HG02571 (cell line): ENCODE results near the gene CLEC2L.
"Not testable (repeated sequence)": the region's sequence is repeated elsewhere in the genome, so short reads cannot be mapped to it uniquely, and the experiment has no call there.

Experiments used
- ATAC-seq: cut with Tn5 transposase; IDR thresholded peaks from one replicate; pipeline ENCODE4 v1.9.1; 2021; ENCODE audit warnings: mild to moderate bottlenecking, moderate library complexity; ENCODE audit not compliant: unreplicated experiment

Gene CLEC2L

DNA sequence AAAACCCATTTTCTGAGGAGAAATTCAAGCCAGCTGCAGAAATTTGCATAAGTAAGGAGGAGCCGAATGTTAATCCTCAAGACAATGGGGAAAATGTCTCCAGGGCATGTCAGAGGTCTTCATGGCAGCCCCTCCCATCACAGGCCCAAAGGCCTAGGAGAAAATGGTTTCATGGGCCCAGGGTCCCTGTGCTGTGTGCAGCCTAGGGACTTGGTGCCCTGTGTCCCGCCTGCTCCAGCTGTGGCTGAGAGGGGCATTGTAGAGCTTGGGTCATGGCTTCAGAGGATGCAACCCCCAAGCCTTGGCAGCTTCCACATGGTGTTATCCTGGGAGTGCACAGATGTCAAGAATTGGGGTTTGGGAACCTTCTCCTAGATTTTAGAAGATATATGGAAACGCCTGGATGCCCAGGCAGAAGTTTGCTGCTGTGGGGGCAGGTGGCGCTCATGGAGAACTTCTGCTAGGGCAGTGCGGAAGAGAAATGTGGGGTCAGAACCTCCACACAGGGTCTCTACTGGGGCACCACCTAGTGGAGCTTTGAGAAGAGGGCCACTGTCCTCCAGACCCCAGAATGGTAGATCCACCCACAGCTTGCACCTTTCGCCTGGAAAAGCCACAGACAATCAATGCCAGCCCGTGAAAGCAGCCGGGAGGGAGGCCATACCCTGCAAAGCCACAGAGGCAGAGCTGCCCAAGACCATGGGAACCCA is 30.7 kb downstream of the CLEC2L start:
- ATAC-seq: not testable (repeated sequence)

DNA sequence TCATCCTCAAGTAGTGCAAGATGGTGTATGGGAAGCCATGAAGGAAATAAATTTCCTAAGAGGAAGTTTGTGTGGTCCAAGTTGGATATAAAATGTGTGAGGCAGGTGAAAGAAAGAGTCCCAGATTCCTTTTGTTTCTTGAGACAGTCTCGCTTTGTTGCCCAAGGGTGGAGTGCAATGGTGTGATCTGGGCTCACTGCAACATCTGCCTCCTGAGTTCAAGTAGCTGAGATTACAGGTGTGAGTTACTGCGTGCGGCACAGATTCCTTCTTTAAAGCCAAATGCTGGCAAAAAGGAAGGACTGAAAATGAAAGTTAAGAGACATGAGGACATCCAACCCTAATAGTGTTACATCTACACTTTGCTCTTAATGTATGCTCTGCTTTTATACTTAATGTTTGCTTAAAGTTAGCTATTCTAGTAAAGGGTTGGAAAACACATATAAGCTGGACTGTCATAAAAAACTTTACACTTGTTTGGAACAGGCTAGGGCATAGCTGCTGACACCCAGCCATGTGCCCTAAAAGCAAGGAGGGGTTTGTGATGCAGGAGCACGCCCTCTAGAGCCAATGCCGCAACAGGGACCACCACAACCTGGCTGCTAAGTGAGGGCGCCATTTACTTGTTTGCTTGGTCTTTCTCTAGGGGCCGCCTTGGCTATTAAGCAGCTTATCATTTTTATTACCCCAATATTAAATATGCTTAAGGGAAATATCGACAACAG is 34.5 kb downstream of the CLEC2L start:
- ATAC-seq: no peak

DNA sequence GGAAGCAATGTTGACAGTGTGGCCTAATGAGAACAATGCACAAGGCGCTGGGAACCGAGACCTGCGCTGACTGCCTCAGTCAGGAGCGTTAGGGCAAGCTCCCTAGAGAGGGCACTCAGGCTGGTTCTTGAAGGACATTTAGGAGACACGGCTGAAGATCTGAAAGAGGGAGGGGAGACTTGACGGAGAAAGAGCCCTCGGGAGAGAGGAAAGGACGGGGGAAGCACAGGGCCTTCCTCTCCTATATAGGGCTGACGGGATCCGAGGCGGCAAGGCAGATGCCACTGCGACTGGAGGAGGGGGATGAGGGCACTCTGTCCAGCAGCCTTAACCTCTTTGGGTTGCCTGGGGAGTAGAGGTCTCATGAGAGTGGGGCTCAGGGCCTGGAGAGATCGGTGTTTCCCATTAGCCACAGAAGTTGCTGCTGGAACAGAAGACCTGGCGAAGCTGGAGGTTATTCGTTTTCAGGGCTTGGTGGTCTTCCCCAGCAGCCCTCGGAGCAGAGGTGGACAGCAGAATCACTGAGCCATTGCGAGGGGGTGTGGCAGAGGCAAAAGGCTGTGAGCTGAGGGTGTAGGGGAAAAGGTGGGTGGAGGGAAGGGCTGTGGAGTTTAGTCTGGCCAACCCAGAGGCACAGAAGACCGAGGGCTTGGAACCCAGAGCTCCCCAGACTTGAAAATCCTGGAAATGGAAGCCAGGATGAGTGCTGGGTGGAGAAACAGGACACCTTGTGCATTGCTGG is 36.0 kb downstream of the CLEC2L start:
- ATAC-seq: no peak

DNA sequence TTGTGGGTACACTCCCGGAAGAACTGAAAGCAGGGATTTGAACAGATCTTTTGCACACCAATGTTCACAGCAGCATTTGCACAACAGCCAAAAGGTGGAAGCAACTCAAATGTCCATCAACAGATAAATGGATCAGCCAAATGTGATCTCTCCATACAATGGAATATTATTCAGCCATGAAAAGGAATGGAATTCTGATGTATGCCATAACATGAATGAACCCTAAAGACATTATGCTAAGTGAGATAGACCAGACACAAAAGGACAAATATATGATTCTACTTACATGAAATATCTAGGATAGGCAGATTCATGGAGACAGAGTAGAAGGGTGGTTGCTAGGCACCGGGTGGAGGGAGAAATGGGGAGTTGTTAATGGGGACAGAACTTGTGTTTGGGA is 36.7 kb downstream of the CLEC2L start:
- ATAC-seq: no peak

DNA sequence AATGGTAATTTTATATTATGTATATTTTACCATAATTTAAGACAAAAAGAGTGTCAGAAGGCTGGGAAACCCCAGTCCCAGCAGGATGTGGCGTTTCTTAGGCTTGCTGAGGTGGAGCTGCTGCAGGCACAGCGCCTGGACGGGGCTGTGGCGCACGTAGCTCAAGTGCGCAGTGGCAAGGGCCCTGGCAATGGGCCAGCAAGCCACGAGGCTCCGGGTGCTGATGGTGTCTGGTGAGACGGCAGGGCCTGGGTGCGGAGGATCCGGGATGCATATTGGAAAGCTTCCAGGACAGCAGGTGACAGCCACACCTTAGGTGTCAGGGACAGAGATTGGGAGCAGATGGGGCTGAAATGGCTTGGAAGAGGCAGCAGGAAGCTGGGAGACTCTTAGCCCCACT is 37.2 kb downstream of the CLEC2L start:
- ATAC-seq: no peak

DNA sequence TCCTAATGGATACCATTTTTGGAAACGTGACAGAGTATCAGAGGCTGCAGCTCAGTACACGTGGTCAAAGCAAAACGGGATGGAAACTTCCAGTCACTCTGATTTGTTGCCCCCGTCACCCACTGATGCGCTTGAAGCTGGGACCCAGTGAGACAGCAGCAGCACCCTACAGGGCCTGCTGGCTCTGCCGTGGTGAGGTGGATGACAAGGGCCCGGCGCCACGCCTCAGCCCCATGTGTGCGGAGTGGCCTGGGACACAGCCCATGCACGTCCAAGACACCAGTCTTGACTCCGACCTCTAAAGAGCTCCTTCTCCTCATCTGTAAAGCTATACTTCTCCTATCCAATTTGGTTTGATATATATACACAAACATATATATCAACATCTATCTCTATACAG is 39.0 kb downstream of the CLEC2L start:
- no peak for ATAC-seq

DNA sequence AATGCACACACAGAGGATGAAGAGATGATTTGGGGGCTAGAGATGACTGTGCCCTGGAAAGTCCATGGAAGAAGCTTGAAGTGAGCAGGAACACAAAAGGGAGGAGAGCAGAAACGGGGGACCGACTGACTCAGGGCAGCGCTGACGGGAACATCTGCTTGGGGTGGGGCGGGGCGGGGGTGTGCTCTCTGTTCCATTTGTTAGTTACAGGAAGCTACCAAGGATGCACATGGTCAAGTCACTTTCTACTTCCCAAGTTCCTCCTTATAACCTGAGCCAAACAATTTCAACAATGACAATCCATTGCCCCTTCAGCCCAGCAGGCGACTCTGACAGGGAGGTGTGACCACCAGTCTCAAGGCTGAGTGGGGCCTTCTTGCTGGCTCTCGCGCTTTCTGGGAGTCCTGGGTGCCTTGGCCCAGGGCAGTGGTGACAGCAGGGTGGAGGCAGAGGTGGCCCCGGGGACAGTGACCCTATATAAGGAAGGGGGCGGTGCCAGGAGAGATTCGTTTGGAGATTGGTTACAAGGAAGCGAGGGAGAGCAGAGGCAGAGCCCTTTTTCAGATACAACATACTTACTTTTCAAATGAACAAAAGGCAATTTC is 39.6 kb downstream of the CLEC2L start:
- no peak for ATAC-seq

DNA sequence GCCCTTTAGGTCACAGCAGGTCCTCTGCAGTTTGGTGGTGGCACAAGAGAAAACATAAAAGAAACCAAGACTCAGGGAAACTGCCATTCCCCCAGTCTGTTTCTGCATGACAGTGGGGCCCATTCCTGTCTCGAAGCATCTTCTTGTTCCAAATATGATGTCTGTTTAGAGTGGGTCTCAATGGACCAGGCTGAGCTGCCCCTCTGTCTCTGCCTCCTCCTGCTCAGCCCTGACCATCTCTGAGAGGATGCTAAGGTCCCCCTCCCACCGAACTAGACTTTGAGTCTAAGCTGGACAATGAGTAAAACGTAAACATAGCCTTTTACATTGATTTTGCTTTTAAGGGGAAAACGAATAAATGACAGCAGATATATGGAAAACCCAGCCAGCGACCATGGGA is 40.4 kb downstream of the CLEC2L start:
- no peak for ATAC-seq

DNA sequence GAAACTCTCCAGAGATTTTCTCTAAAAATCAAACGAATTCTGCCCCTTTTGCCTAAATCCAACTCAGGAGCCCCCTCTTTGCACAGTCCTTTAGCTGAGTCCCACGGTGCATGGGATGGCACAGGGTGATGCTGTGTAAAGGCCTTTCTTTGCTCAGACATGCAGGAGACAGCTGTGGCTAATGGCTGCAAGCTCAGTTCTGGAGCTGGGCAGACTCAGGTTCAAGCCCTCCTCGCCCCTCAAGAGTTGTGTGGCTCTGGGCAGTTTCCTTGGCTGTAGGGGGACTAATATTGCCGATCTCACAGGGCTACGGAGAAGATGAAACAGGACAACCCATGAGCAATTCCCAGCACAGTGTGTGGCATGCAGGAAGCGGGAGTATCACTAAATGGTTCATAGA is 42.6 kb downstream of the CLEC2L start:
- ATAC-seq: no peak

DNA sequence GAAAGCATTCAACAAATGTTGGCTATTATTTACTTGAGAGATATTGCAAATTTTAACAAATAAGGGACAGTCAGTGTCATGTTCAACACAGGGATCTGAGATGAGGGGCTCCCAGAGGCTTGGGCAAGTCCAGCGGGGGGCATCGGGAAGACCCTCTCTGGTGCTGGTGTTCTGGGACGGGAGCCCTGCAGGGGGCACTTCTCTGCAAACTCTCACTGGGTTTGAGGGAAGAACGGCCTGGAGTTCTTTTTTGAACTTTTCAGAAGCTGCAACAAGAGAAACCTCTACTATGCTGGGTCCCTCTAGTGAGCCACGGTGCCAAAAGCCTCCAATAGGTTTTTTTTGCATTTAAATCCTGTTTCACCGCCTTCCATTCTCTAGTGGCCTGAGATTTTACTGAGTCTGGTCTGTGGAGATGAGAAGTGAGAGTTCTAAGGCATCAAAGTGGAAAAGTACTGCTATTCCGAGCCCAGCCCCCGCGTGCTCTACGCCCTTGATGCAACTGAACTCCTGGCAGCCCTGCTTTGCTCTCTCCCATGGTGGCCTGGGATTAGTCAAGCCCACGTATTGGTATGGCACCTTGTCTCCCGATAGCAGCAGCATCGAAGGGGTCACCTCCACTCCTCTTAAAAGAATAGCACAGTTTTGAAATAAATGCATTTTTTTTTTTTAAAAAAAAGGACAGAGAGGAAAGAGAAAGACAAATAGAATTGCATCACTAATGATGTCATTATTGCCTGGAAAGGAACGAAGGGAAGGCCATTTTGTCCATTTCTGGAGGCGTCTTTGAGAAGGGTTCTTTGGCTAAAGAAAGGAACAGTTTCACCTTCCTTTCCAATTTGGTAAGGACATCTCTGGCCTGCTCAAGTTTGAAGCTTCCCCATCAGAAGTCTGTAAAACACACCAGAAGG is 43.5 kb downstream of the CLEC2L start:
- no peak for ATAC-seq

DNA sequence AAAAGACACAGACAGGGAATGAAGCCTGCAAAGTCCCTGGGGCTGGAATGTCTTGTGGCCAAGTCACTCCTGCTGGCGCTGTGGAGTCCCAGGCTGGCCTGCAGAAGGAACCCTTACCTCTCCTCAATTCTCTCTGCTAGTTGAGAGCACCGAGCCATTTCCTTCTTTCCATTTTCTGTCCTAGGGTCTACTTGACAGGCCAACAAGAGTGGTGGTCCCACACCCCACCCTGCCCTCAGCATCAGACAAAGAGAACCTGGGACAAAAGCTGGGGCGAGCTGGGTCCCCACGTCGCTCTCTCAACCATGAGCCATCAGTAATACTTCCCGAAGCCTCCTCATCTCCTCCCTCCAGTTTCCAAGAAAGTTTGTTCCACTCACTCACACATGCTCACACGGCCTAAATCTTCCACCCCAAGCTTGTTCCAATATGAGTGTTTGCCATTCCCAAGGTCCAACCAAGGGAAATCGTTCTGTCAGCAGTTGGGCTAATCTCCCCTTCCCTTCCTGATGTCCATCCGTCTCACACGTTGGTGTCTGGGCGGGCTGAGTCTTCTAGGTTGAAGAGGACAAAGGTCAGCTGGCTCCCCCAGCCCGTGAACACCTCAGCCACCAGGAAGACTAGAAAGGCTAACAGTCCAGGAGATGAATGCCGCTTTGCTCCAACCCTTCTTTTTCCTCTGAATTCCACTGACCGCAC is 44.3 kb downstream of the CLEC2L start:
- no peak for ATAC-seq

DNA sequence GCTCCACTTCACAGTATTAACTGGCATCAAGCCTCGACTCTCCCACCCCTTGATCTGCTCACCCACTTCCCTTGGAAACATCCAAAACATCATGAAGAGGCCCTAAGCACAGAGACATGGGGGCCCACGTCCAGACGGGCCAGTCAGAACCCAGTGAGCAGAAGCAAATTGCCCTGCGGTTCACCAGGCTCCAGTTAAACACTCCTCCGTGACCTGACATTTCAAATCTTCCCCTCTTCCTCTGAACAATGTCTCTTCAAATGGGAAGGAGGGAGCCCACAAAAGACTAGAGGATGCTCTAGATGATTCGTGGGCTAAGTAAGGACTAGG is 44.8 kb downstream of the CLEC2L start:
- ATAC-seq: no peak

DNA sequence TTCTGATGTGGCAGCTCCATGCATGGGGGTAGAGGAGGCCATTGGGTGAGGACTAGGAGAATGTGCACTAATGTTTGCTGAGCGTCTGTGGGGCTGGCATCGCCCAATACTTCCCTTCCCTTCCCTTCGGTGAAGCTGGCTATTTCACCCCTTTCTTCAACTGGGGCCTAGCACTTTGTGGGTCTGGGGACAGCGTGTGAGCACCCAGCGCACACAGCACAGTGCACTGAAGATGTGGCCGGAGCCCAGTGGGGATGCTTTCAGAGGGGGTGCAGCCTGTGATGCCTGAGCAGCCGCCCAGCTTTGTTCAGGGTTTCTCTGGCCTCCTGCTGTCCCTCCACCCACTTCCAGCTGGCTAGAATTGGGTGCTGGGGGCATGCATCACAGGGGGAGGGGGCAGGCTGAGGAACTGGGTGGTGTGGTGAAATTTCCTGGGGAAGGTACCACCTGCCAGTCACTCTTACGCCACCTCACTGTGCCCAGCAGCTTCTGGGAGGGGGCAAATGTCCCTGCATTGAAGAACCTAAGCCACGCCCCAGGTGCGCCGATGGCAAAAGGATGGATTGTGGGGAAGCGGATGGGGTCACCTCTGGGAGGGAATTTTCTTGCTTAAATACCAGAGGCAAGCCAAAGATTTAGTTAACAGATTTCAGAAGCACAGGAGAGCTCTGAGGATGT is 45.5 kb downstream of the CLEC2L start:
- no peak for ATAC-seq

DNA sequence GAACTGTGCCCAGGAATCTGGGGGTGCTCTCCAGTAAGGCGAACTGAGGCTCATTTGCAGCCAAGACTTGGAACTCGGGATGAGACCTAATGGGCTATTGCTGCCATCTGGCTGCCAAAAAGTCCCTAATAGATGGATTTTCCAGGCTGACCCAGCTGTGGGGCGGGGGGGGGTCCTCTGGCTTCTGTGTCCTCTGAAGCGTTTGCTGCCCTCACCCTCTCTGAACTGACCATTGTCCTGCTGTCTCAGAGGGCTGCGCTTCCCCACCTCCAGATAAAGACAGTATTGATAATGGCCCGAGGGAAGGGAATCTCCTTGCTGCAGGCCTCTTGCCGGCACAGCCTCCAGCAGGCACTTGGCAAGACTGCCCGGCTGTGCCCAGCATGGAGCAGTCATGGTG is 46.6 kb downstream of the CLEC2L start:
- no peak for ATAC-seq

DNA sequence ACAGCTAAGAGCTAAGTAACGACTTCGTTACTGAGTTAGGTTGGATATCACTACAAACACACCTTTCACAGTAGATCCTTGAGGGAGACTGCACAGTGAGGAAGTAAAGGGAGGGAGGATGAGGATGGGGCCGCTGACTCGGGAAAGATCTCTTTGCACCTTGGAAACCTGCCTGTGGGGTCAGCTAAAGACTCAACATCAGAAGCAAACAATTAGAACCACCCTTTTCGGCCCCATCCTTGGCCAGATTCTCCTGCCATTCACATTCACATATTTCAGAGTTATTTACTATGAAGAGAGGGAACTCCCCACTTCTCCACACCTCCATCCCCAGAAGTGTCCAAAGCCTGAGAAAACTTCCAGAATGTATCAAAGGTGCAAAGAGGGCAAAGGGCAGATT is 47.1 kb downstream of the CLEC2L start:
- no peak for ATAC-seq

DNA sequence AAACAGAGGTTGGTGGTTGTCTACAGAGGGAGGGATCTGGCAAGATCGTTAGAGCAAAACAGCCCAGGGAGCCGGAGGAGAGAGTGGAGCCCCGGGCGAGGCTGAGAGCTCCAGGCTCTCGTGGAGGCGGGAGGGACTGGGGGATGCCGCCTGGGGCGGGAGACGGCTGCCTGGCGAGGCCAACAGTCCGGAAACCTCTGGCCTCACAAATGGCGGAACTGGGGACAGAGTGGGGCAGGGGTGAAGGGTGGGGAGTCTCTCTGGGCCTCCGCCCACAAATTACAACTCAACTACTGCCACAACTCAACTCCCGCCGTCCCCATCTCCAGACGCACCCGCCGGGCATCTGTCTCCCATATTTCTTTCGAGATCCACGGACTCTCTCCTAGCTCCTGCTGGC is 47.7 kb downstream of the CLEC2L start:
- ATAC-seq: no peak

DNA sequence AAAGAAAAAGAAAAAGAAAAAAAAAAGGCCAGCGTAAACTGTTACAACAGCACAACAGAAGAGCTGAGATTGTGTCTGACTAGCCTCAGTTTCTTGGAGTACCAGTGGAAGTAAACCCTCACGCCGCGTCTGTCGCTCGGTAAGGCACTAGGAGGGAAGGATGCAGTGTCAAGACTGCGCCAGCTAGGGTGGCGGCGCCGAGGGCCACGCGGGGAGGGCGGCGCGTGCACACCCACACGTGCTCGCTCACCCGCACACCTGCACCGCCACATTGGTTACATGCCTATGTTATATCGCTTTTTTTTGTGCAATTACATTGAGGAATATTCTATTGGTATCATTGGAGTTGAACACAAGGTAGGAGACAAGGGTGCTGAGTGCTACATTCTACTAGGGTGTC is 48.2 kb downstream of the CLEC2L start:
- no peak for ATAC-seq

DNA sequence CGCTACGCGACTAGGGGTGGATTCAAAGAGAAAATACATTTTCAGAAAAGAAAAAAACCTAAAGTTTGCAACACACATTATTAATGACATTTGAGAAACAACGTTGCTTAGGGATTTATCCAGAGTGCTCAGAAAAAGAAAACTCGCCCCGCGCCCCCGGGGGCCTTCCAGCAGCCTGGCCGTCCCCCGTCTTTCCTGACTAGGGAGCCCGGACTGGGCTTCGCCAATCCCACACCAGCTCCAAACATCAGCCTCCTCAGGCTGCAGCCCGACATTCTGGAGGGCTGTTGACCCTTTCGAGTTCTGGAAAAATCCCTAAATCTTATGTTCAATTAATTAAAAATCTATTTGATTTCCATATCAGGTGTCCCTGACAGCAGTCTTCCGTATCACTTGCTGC is 48.6 kb downstream of the CLEC2L start:
- no peak for ATAC-seq

DNA sequence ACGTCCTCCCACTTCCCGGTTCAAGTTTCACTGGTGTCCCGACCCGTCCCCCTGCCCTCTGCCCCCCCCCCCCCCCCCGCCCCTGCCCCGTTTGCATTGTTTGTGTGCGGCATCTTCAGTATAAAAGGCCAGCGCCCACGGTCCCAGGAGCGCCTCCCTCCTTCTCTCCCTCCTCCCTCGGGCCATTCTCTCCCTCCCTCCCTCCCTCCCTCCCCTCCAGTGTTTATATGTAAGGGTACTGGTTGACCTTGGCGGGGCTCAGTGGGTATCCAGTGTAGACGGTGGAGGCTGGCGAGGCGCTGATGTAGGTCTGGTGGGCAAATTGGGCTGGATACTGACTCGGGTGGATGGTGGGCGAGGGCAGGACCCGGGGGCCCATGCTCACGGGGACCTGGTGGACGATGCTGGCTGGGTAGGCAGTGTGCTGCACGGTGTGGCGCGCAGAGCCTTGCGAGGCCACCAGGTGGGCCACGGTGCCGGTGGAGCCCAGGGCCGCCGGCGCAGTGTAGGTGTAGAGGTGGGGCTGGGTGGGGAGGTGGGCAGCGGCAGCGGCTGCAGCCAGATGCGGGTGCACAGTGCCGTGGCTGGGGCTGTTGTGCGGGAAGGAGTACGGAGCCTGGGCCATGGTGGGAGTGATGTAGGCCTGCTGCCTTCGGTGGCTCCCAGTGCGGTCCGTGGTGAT is 49.4 kb downstream of the CLEC2L start:
- ATAC-seq: no peak
